H1 (cell line): ENCODE data around the gene OBSCN.

Experiments used
- CTCF ChIP-seq, 3 experiments: IDR thresholded peaks; 1 replicate in 2 of 3; 2 replicates in 1 of 3; pipeline versions ENCODE4 v1.5.1 to v1.6.1; 2011; ENCODE audit warnings: low read length in 3 of 3, mild to moderate bottlenecking in 3 of 3, inconsistent platforms in 2 of 3, low read depth in 1 of 3, moderate library complexity in 1 of 3; ENCODE audit not compliant: insufficient read depth in 1 of 3; ENCODE audit errors: control extremely low read depth in 1 of 3
- EZH2 ChIP-seq: fragments of 200-600 bp; sonication (generic); IDR thresholded peaks from 2 replicates; pipeline ENCODE4 v1.7.1; 2012; ENCODE audit warnings: low read depth, mild to moderate bottlenecking, moderate library complexity, low read length, inconsistent platforms; ENCODE audit not compliant: severe bottlenecking
- HDAC2 ChIP-seq, 2 experiments: fragments of 300-600 bp in 1 of 2; sonication (generic) in 1 of 2; IDR thresholded peaks; 2 replicates each; pipeline ENCODE4 v1.6.1; 2011 to 2012; ENCODE audit warnings: low read depth in 2 of 2, low read length in 2 of 2, mild to moderate bottlenecking in 2 of 2, moderate library complexity in 2 of 2, borderline replicate concordance in 1 of 2, inconsistent platforms in 1 of 2
- RFX5 ChIP-seq: IDR thresholded peaks from 2 replicates; pipeline ENCODE4 v1.6.1; 2011; ENCODE audit warnings: low read depth, low read length, improper control_type of control experiment, borderline replicate concordance
- TBP ChIP-seq: IDR thresholded peaks from 2 replicates; pipeline ENCODE4 v1.6.1; 2011; ENCODE audit warnings: low read depth, low read length, improper control_type of control experiment

DNA sequence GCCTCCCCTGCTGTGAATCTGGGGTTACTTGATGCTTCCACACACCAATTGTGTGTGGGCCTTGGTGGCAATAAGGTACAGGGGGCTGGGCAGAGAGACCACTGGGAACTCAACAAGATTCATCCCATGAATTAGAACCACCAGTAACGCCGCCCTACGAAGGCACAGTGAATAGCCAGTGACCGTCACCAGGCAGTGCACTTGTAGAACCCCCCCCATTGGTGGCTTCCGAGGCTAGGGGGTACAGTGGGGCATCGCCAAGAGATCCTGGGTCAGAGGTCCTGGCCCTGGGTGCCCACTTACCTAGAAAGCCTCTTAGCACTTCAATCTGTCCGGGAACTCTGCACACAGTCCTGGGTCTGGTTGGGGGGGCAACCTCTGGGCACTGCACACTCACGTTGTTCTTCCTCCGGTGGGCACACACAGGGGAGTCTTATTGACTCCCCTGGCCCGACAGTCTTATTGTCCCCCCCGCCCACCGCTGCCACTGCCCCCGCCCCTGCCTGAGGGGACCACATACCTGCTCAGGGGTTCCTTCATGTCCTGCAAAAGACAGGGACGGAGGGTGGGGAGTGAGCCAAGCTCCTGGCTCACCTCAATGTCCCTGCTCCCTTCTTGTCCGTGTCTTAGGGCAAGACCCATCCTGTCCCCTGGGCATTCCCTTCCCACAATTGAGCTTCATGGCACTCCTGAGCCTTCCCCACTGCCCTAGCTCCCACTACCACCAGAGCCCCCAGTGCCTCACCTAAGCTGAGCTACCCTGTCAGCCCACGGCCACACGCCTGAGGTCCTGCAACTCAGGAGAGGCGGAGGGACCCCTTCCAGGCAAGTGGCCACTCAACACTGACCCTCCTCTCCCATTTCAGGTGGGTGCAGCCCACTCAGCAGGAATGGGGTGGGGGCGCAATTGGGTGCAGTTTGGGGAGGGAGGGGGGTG is 201.3 kb downstream of the OBSCN start:
- no peak for TF ChIP-seq CTCF (IDR thresholded peaks at IDR 0.05; ENCODE audit: control extremely low read depth in 1 of 3, insufficient read depth in 1 of 3, low read depth in 1 of 3, low read length in 3 of 3)
- no peak for TF ChIP-seq RFX5
- no peak for TF ChIP-seq HDAC2 (IDR thresholded peaks at IDR 0.05; ENCODE audit: borderline replicate concordance in 1 of 2, low read depth in 2 of 2, low read length in 2 of 2)
- TF ChIP-seq TBP, result no peak
- TF ChIP-seq EZH2, result no peak
